B cell (primary cell): Measurements from ENCODE around the gene CRB3.

Source experiments
- CTCF ChIP-seq: fragments of 200-600 bp; IDR thresholded peaks from one replicate; pipeline ENCODE4 v1.8.0; 2022; ENCODE audit warnings: antibody characterized with exemption, mild to moderate bottlenecking
- EZH2 ChIP-seq: IDR thresholded peaks from 2 replicates; pipeline ENCODE4 v1.6.1; 2012; ENCODE audit warnings: borderline replicate concordance, low read depth, mild to moderate bottlenecking, moderate library complexity, low read length; ENCODE audit not compliant: insufficient read depth, poor library complexity, severe bottlenecking

GRCh38 chr19:6472713-6473112, 8.6 kb downstream of the CRB3 start:
- TF ChIP-seq CTCF (no peak), EZH2 (no peak)
